Esophagus muscularis mucosa (tissue), 3 donors: Measurements from ENCODE around the gene GPRIN1.

Experiments
- CTCF ChIP-seq, 3 experiments: fragments of 200-600 bp in 2 of 3; fragments of 450-650 bp in 1 of 3; sonication (generic) in 2 of 3; IDR thresholded peaks; one replicate each; pipeline ENCODE4 v1.5.1; 2017 to 2019; ENCODE audit warnings: antibody characterized with exemption in 3 of 3, mild to moderate bottlenecking in 2 of 3, moderate library complexity in 1 of 3
- POLR2A ChIP-seq: fragments of 450-650 bp; IDR thresholded peaks from one replicate; pipeline ENCODE4 v1.6.1; 2017; ENCODE audit warnings: antibody characterized with exemption, moderate library complexity, mild to moderate bottlenecking, low read depth

- TF ChIP-seq CTCF (IDR thresholded peaks at IDR 0.05), result no peak
- TF ChIP-seq POLR2A, result no peak
Observed at GRCh38 chr5:176575066-176575465, 34.9 kb downstream of the GPRIN1 start.
